Measurements from ENCODE around the gene IER5L. TPM values are rescaled to one million over a fixed set of nuclear protein-coding genes. Genes with fewer than 3 reads are reported as not detected.

The IER5L gene
- total and polyA plus RNA-seq, 2 of the 8 experiments (the other 6 are each of a cell fraction or from before 2014, with no cell fraction given) = 0.65 to 1.0 TPM

DNA sequence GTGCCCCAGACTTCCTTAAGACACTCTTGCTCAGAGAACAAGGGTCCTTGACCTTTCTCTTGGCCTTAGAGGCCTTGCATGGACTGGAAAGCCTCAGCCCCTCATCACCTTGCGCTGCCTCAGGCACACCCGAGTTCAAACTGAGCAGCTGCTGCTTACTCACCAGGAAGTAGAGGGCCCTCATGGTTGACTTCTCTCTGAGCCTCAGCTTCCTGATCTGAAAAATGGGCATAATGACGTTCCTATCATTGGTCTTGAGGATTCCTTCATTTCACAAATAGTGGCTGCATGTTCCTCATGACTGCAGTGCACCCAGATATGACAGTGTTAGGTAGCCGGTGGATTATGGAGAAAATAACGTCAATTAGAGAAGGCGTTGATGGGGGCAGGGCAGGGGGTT lies 28.6 kb downstream of the IER5L start:
- TF ChIP-seq HDAC6 (IDR thresholded peaks at IDR 0.05; ENCODE audit: low read depth, low read length) (no peak), TAF1 (IDR thresholded peaks at IDR 0.05; ENCODE audit: low read depth, low read length) (no peak), CHD2 (IDR thresholded peaks at IDR 0.05; ENCODE audit: low read length) (no peak), FOSL1 (IDR thresholded peaks at IDR 0.05; ENCODE audit: insufficient read depth, low read depth, low read length) (no peak), TAF7 (optimal IDR thresholded peaks at IDR 0.05; ENCODE audit: borderline replicate concordance, low read depth, low read length) (no peak), KDM1A (IDR thresholded peaks at IDR 0.05; ENCODE audit: borderline replicate concordance, low read length) (0 out of 2 replicates have a peak, but pooled peaks have one; percentile 27)
- H2BK15ac ChIP-seq (ENCODE audit: low read length) = no peak overlapping the region
- no peaks in the 10 kb centered on the region for H3K9me3 ChIP-seq (ENCODE audit: insufficient read depth in 2 of 2, low read depth in 1 of 2, low read length in 1 of 2)
- peaks cover 2 to 17% of the 10 kb centered on the region in 2 experiments for H4K20me1 ChIP-seq (replicated peaks in 1 of 2; ENCODE audit: control insufficient read depth in 1 of 2, insufficient read depth in 2 of 2, low read length in 2 of 2)
- H2BK120ac ChIP-seq (replicated peaks; ENCODE audit: low read depth, low read length) = no peak overlapping the region
- peaks cover 12% of the 10 kb centered on the region for H3K79me1 ChIP-seq (ENCODE audit: low read depth, low read length)
- H3K27ac ChIP-seq (ENCODE audit: low read depth, low read length) = no peak overlapping the region
- no peak overlapping the region for H2AFZ ChIP-seq (ENCODE audit: low read length)
- no peak overlapping the region for H4K91ac ChIP-seq (replicated peaks; ENCODE audit: insufficient read length, low read length)
- no peaks in the 10 kb centered on the region for H3K27me3 ChIP-seq (replicated peaks in 1 of 4; ENCODE audit: control insufficient read depth in 3 of 4, extremely low read depth in 1 of 4, insufficient read depth in 3 of 4, low read length in 3 of 4)
- peaks cover 0 to 7% (median 3%) of the 10 kb centered on the region in 4 experiments; a peak in 3 of 8 replicates for H3K36me3 ChIP-seq (ENCODE audit: control insufficient read depth in 2 of 4, insufficient read depth in 4 of 4, low read length in 3 of 4)
- FAIRE-seq = no peak
- DNase-seq (ENCODE audit: low read depth in 1 of 2, low spot score in 2 of 2) = no peak
- no peak overlapping the region for H3K9ac ChIP-seq (replicated peaks in 1 of 4; ENCODE audit: extremely low read depth in 1 of 4, low read depth in 3 of 4, low read length in 3 of 4)
- H4K5ac ChIP-seq (ENCODE audit: insufficient read length, low read depth, low read length) = no peak overlapping the region
- WGBS, 2 experiments (ENCODE audit: extremely low coverage in 1 of 2, insufficient coverage in 1 of 2, insufficient read length in 1 of 2, insufficient replicate concordance in 2 of 2, low coverage in 1 of 2, low lambda C conversion rate in 2 of 2, missing lambda C conversion rate in 1 of 2) = 90% methylated on average over 6 of the region's 6 CpGs; no CpG with 5 or more reads in 1 of the 2 experiments
- peaks cover 9 to 15% (median 11%) of the 10 kb centered on the region in 4 experiments for H3K4me1 ChIP-seq (replicated peaks in 1 of 4; ENCODE audit: control insufficient read depth in 3 of 4, insufficient read depth in 4 of 4, low read length in 3 of 4)
- no peak overlapping the region for H2BK5ac ChIP-seq (ENCODE audit: low read depth, low read length)
- no peak overlapping the region for H3K4me3 ChIP-seq (ENCODE audit: extremely low read depth in 1 of 4, insufficient read depth in 2 of 4, low read depth in 3 of 4, low read length in 4 of 4)
- POLR2A ChIA-PET (ENCODE audit: partially characterized antibody) = interaction anchor here (0.7 to 6.6 kb wide), 4 partner anchors 8 to 448 kb away, joined by 3 to 37 read pairs (median 4); no protein-coding TSS in a partner anchor
- no peak overlapping the region for H4K8ac ChIP-seq (ENCODE audit: extremely low read depth, insufficient read depth, low read length)
- no peak overlapping the region for H3K56ac ChIP-seq (replicated peaks; ENCODE audit: insufficient read length, low read depth, low read length)
- H3K23me2 ChIP-seq (ENCODE audit: low read depth, low read length) = no peaks in the 10 kb centered on the region
- H3K23ac ChIP-seq (ENCODE audit: insufficient read length) = no peak overlapping the region
- no peak overlapping the region for H2BK20ac ChIP-seq (ENCODE audit: low read length)
- no peak overlapping the region for H2AK5ac ChIP-seq (ENCODE audit: low read depth, low read length)
- H2BK12ac ChIP-seq (ENCODE audit: low read depth, low read length) = no peak overlapping the region
- no peak overlapping the region for H3K4me2 ChIP-seq (ENCODE audit: insufficient read depth in 1 of 2, low read depth in 2 of 2, low read length in 2 of 2)
- no peak overlapping the region for H3K18ac ChIP-seq (ENCODE audit: extremely low read depth, low read length)
- no peak overlapping the region for H3K14ac ChIP-seq (ENCODE audit: insufficient read length)
- CTCF ChIA-PET (ENCODE audit: partially characterized antibody) = interaction anchor here (0.7 to 36.8 kb wide), 8 partner anchors 9 to 588 kb away, joined by 3 to 831 read pairs (median 4); partner anchors contain the start of genes C9orf50 and IER5L
- H3K79me2 ChIP-seq (ENCODE audit: control insufficient read depth in 1 of 2, insufficient read depth in 2 of 2, low read length in 2 of 2) = no peaks in the 10 kb centered on the region; a peak in 1 of 4 replicates
- H3K4ac ChIP-seq (replicated peaks; ENCODE audit: insufficient read length, low read depth, low read length) = no peak overlapping the region
